ENCODE data around the gene RBM20. TPM values are rescaled to one million over a fixed set of nuclear protein-coding genes. Genes with fewer than 3 reads are reported as not detected.
A peak's percentile ranks its signal among the peaks of the same experiment; 100 is the strongest.

Gene RBM20
- total and polyA plus RNA-seq, 5 donors, result 34.3 to 92.0 (median 66.6) TPM

GRCh38 chr10:110625356-110625894, 18.7 kb upstream of the RBM20 start:
- WGBS, result 91% methylated on average over 6 of the region's 6 CpGs
- DNase-seq, result no peak
- no peaks in the 10 kb centered on the region for H3K27me3 ChIP-seq (ENCODE audit: control insufficient read depth, insufficient read depth)
- H3K27ac ChIP-seq (ENCODE audit: low read length), result no peak overlapping the region
- H3K4me3 ChIP-seq (ENCODE audit: low read length), result no peak overlapping the region
- ATAC-seq, result no peak
- no peaks in the 10 kb centered on the region for H3K9me3 ChIP-seq (ENCODE audit: control insufficient read depth, low read length)
- H3K4me1 ChIP-seq (ENCODE audit: control insufficient read depth, insufficient read depth, low read length), result no peaks in the 10 kb centered on the region
- intact Hi-C loops (cut with DNase I), result no loop called here

DNA sequence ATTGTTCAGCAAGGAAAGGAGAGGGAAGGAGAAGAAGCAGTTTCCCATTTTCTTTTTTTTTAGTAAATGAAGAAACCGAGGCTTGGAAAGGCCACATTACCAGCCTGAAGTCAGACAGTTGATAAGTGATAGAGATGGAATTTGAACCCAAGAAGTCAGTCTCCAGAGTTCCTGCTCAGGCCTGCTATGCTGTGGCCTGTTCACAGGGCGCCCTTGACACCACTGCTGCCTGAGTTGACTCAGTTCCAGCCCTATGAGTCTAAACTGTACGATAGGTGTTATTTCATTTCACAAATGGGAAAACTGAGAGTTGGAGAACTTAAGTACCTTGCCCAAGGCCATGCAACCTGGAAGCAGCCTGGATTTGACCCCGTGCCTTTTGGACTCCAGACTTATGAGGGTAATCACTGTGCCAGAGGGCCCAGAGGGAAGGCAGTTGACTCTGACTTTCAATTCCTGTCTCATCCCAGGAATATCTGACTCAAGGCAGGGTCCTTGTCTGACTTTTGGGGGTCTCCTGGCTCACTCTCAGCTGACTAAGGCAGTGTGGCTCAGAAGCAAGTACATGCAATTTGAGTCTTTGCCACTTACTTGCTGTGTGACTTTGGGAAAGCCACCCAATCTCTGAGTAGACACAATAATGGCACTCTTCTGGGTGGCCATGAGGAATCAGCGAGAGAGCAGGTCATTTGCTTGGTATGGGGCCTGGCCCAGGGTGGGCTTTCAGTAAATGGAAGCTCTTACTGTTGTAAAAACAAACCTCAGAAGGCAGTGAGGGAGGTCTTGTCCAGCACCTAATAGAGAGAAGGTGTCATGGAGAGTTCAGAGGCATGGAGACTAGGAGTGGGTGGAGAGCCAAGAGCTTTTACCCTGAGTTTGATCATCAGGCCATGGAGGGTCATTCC, 17.9 kb upstream of the RBM20 start:
- H3K27ac ChIP-seq (ENCODE audit: low read length), result no peak overlapping the region
- no peaks in the 10 kb centered on the region for H3K27me3 ChIP-seq (ENCODE audit: control insufficient read depth, insufficient read depth)
- no peak for ATAC-seq
- intact Hi-C loops (cut with DNase I), result no loop called here
- H3K9me3 ChIP-seq (ENCODE audit: control insufficient read depth, low read length), result no peaks in the 10 kb centered on the region
- H3K4me3 ChIP-seq (ENCODE audit: low read length), result no peak overlapping the region
- 80% methylated on average over 5 of the region's 5 CpGs for WGBS
- no peak for DNase-seq
- H3K4me1 ChIP-seq (ENCODE audit: control insufficient read depth, insufficient read depth, low read length), result no peaks in the 10 kb centered on the region

DNA sequence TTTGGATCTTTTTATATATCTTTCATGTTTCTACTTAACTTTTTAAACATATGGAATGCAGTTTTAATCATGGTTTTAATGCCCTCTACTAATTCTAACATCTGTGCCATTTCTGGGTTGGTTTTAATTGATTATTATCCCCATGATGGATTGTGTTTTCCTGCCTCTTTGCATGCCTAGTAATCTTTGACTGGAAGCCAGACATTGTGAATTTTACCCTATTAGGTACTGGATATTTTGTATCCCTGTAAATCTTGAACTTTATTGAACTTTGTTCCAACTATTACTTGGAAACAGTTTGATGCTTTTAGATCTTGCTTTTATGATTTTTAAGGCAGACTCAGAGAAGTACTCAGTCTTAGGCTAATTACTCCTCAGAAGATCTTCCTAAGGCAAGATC, 16.0 kb upstream of the RBM20 start:
- Histone ChIP-seq H3K9me3 (ENCODE audit: control insufficient read depth, low read length) (no peaks in the 10 kb centered on the region), H3K27me3 (ENCODE audit: control insufficient read depth, insufficient read depth) (no peaks in the 10 kb centered on the region), H3K27ac (ENCODE audit: low read length) (no peak overlapping the region), H3K4me1 (ENCODE audit: control insufficient read depth, insufficient read depth, low read length) (no peaks in the 10 kb centered on the region), H3K4me3 (ENCODE audit: low read length) (no peak overlapping the region)
- intact Hi-C loops (cut with DNase I), result no loop called here
- DNase-seq (no peak), ATAC-seq (no peak)

DNA sequence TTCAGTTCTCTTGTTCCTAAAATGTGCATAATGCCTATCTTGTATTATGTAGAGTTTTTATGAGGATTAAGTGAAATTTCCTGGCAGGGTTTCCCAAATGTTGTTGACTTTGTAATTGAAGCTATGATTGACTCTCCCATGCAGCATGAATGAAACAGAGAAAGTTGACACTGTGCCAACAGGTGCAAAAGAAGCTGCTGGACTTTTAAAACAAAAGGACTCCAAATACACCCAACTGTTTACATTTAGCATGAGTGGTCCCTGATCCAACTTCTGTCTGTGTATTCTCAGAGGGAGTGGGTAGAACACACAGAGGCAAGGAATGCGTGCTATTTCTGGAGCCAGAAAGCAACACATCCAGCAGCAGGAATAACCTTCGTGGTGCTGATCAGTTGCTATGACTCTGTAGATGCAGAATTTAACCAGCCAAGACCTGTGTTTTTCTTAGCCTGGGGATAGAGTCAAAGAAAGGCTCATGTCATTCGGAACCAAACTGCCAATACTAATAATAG, 14.4 kb upstream of the RBM20 start:
- no peaks in the 10 kb centered on the region for H3K27me3 ChIP-seq (ENCODE audit: control insufficient read depth, insufficient read depth)
- H3K9me3 ChIP-seq (ENCODE audit: control insufficient read depth, low read length), result no peaks in the 10 kb centered on the region
- intact Hi-C loops (cut with DNase I), result no loop called here
- H3K27ac ChIP-seq (ENCODE audit: low read length), result peak overlapping the region; percentile 62
- no peaks in the 10 kb centered on the region for H3K4me1 ChIP-seq (ENCODE audit: control insufficient read depth, insufficient read depth, low read length)
- no peak for DNase-seq
- H3K4me3 ChIP-seq (ENCODE audit: low read length), result no peak overlapping the region
- 41% methylated on average over 3 of the region's 3 CpGs for WGBS
- ATAC-seq, result peak; percentile 82

DNA sequence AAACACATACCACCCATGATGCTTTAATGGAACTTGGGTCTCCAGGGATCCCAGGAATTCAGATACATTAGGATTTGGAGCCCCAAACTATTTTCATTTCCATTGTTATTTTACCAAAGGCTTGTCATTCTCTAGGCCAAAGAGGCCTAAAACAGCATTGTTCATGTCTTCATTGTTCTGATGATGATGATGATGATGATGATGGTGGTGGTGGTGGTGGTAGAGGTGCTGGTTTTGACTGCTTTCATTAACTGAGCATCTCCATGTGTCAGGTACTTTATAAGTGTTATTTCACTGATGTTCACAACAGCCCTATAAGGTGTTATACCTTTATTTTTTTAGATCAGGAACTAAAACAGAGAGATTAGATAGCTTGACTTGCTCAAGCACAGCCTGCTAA, 12.2 kb upstream of the RBM20 start:
- intact Hi-C loops (cut with DNase I), result no loop called here
- Histone ChIP-seq H3K4me1 (ENCODE audit: control insufficient read depth, insufficient read depth, low read length) (peaks cover 2% of the 10 kb centered on the region), H3K9me3 (ENCODE audit: control insufficient read depth, low read length) (no peaks in the 10 kb centered on the region), H3K27ac (ENCODE audit: low read length) (no peak overlapping the region), H3K27me3 (ENCODE audit: control insufficient read depth, insufficient read depth) (no peaks in the 10 kb centered on the region), H3K4me3 (ENCODE audit: low read length) (no peak overlapping the region)
- ATAC-seq, result no peak
- DNase-seq, result no peak

- Histone ChIP-seq H3K4me3 (ENCODE audit: low read length) (no peak overlapping the region), H3K27me3 (ENCODE audit: control insufficient read depth, insufficient read depth) (no peaks in the 10 kb centered on the region), H3K9me3 (ENCODE audit: control insufficient read depth, low read length) (no peaks in the 10 kb centered on the region), H3K4me1 (ENCODE audit: control insufficient read depth, insufficient read depth, low read length) (peaks cover 2% of the 10 kb centered on the region), H3K27ac (ENCODE audit: low read length) (no peak overlapping the region)
- 95% methylated on average over 1 of the region's 1 CpG for WGBS
- ATAC-seq, result no peak
- intact Hi-C loops (cut with DNase I), result no loop called here
- DNase-seq, result no peak
Observed at GRCh38 chr10:110632591-110633215, 11.4 kb upstream of the RBM20 start.

GRCh38 chr10:110634527-110635209, 9.5 kb upstream of the RBM20 start:
- intact Hi-C loops (cut with DNase I), result no loop called here
- peak; percentile 55 to 88 (median 85) for DNase-seq
- no peak overlapping the region for H3K27ac ChIP-seq (ENCODE audit: low read length)
- H3K9me3 ChIP-seq (ENCODE audit: control insufficient read depth, low read length), result no peaks in the 10 kb centered on the region
- ATAC-seq, result peak; percentile 60 to 62
- WGBS, result 37% methylated on average over 9 of the region's 9 CpGs
- H3K4me1 ChIP-seq (ENCODE audit: control insufficient read depth, insufficient read depth, low read length), result peaks cover 2% of the 10 kb centered on the region
- H3K27me3 ChIP-seq (ENCODE audit: control insufficient read depth, insufficient read depth), result no peaks in the 10 kb centered on the region
- H3K4me3 ChIP-seq (ENCODE audit: low read length), result no peak overlapping the region

- ATAC-seq (no peak), DNase-seq (no peak)
- H3K9me3 ChIP-seq (ENCODE audit: control insufficient read depth, low read length), result no peaks in the 10 kb centered on the region
- H3K4me1 ChIP-seq (ENCODE audit: control insufficient read depth, insufficient read depth, low read length), result peaks cover 2% of the 10 kb centered on the region
- WGBS, result 83% methylated on average over 2 of the region's 2 CpGs
- intact Hi-C loops (cut with DNase I), result no loop called here
- H3K4me3 ChIP-seq (ENCODE audit: low read length), result no peak overlapping the region
- no peaks in the 10 kb centered on the region for H3K27me3 ChIP-seq (ENCODE audit: control insufficient read depth, insufficient read depth)
- H3K27ac ChIP-seq (ENCODE audit: low read length), result peak overlapping the region; percentile 83
Observed at GRCh38 chr10:110636572-110636931, 7.6 kb upstream of the RBM20 start.

DNA sequence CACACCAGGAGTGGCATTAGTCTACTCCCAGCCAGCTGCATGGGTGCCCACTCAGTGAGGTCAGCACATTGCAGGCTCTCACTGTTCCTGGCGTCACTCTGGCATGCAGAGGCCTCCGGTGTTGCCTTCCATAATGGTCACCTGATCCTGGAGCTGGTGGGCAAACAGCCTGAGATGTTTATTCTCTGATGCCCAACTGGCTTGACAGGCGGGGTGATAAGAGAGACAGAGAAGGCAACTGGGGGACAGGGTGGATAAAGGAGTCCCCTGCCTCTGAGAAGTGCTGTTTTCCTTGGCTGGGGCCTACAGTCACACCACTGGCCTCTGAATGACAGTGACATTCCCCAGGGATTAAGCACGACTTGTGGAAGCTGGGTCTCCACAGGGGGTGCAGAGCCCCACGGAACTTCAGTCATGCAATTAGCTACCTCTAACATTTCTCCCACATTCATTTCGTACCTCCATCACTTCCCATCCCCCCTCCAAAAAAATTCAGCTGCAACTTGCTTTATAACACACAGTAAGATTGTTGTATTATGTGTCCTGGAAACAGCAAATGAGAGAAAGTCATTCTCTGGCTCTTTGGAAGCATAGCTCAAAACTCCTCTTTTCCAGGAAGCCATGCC, 7.1 kb upstream of the RBM20 start:
- DNase-seq (peak; percentile 32 to 80 (median 68)), ATAC-seq (peak; percentile 80 to 87)
- no peaks in the 10 kb centered on the region for H3K27me3 ChIP-seq (ENCODE audit: control insufficient read depth, insufficient read depth)
- H3K9me3 ChIP-seq (ENCODE audit: control insufficient read depth, low read length), result no peaks in the 10 kb centered on the region
- peaks cover 2% of the 10 kb centered on the region for H3K4me1 ChIP-seq (ENCODE audit: control insufficient read depth, insufficient read depth, low read length)
- intact Hi-C loops (cut with DNase I), result no loop called here
- 34% methylated on average over 6 of the region's 6 CpGs for WGBS
- H3K4me3 ChIP-seq (ENCODE audit: low read length), result no peak overlapping the region
- peak overlapping the region; percentile 83 for H3K27ac ChIP-seq (ENCODE audit: low read length)

- DNase-seq (peak in 1 of 3 donors; percentile 26), ATAC-seq (peak in 1 of 2 donors; percentile 15)
- H3K4me3 ChIP-seq (ENCODE audit: low read length), result no peak overlapping the region
- no peaks in the 10 kb centered on the region for H3K27me3 ChIP-seq (ENCODE audit: control insufficient read depth, insufficient read depth)
- peaks cover 2% of the 10 kb centered on the region for H3K4me1 ChIP-seq (ENCODE audit: control insufficient read depth, insufficient read depth, low read length)
- peak overlapping the region; percentile 83 for H3K27ac ChIP-seq (ENCODE audit: low read length)
- intact Hi-C loops (cut with DNase I), result no loop called here
- no peaks in the 10 kb centered on the region for H3K9me3 ChIP-seq (ENCODE audit: control insufficient read depth, low read length)
- 27% methylated on average over 10 of the region's 10 CpGs for WGBS
Observed at GRCh38 chr10:110637558-110638053, 6.5 kb upstream of the RBM20 start.

Data from right cardiac atrium (tissue), 5 donors.